ENCODE data around the gene TLR5. TPM values are rescaled to one million over a fixed set of nuclear protein-coding genes. Genes with fewer than 3 reads are reported as not detected.

Gene TLR5
- polyA plus RNA-seq, 1 donor from 2014 or later, result not detected

- no peaks in the 10 kb centered on the region for H3K36me3 ChIP-seq (ENCODE audit: insufficient read depth, low read length)
- no peaks in the 10 kb centered on the region for H3K9me2 ChIP-seq (ENCODE audit: insufficient read depth, low read length)
- H3K4me3 ChIP-seq (ENCODE audit: low read length), result no peak overlapping the region
- no peak overlapping the region for H2AFZ ChIP-seq (ENCODE audit: low read depth, low read length)
- H3K9me3 ChIP-seq (ENCODE audit: low read length), result no peaks in the 10 kb centered on the region
- H3F3A ChIP-seq (ENCODE audit: insufficient read depth, low read length, poor library complexity, severe bottlenecking), result no peaks in the 10 kb centered on the region
- no peaks in the 10 kb centered on the region for H3K27me3 ChIP-seq (ENCODE audit: insufficient read depth, low read depth, low read length)
- no peak overlapping the region for H3K27ac ChIP-seq (ENCODE audit: low read length)
- no peaks in the 10 kb centered on the region for H4K20me1 ChIP-seq (ENCODE audit: insufficient read depth)
- no peak overlapping the region for H3K4me2 ChIP-seq (ENCODE audit: low read length)
- H3K9ac ChIP-seq (ENCODE audit: low read length), result no peak overlapping the region
- no peaks in the 10 kb centered on the region for H3K79me2 ChIP-seq (replicated peaks; ENCODE audit: insufficient read depth, low read length)
- no peak for TF ChIP-seq MXI1 (conservative IDR thresholded peaks at IDR 0.05; ENCODE audit: poor library complexity, severe bottlenecking)
- no peak for TF ChIP-seq EZH2 (IDR thresholded peaks at IDR 0.05; ENCODE audit: borderline replicate concordance, insufficient read depth, low read length, poor library complexity, severe bottlenecking)
- TF ChIP-seq CTCF (IDR thresholded peaks at IDR 0.05; ENCODE audit: poor library complexity, severe bottlenecking), result no peak
- no peak for TF ChIP-seq RAD21 (conservative IDR thresholded peaks at IDR 0.05)
- no peak for TF ChIP-seq REST (IDR thresholded peaks at IDR 0.05; ENCODE audit: borderline replicate concordance)
- TF ChIP-seq TAF1 (IDR thresholded peaks at IDR 0.05; ENCODE audit: low read depth), result no peak
- no peak for TF ChIP-seq EP300 (conservative IDR thresholded peaks at IDR 0.05; ENCODE audit: poor library complexity, severe bottlenecking)
- no peak for TF ChIP-seq SMC3 (conservative IDR thresholded peaks at IDR 0.05; ENCODE audit: poor library complexity)
- no peak for TF ChIP-seq POLR2AphosphoS5 (IDR thresholded peaks at IDR 0.05)
Measured at GRCh38 chr1:223095870-223096269, 47.2 kb downstream of the TLR5 start.

GRCh38 chr1:223091896-223092295 is 51.2 kb downstream of the TLR5 start:
- no peaks in the 10 kb centered on the region for H3K27me3 ChIP-seq (ENCODE audit: insufficient read depth, low read depth, low read length)
- H3K9ac ChIP-seq (ENCODE audit: low read length), result no peak overlapping the region
- H3K4me2 ChIP-seq (ENCODE audit: low read length), result no peak overlapping the region
- H3K9me3 ChIP-seq (ENCODE audit: low read length), result no peaks in the 10 kb centered on the region
- H3K27ac ChIP-seq (ENCODE audit: low read length), result no peak overlapping the region
- no peaks in the 10 kb centered on the region for H3F3A ChIP-seq (ENCODE audit: insufficient read depth, low read length, poor library complexity, severe bottlenecking)
- TF ChIP-seq POLR2AphosphoS5 (IDR thresholded peaks at IDR 0.05) (no peak), EZH2 (IDR thresholded peaks at IDR 0.05; ENCODE audit: borderline replicate concordance, insufficient read depth, low read length, poor library complexity, severe bottlenecking) (no peak), REST (IDR thresholded peaks at IDR 0.05; ENCODE audit: borderline replicate concordance) (no peak), SMC3 (conservative IDR thresholded peaks at IDR 0.05; ENCODE audit: poor library complexity) (no peak), TAF1 (IDR thresholded peaks at IDR 0.05; ENCODE audit: low read depth) (no peak), MXI1 (conservative IDR thresholded peaks at IDR 0.05; ENCODE audit: poor library complexity, severe bottlenecking) (no peak), EP300 (conservative IDR thresholded peaks at IDR 0.05; ENCODE audit: poor library complexity, severe bottlenecking) (no peak), CTCF (IDR thresholded peaks at IDR 0.05; ENCODE audit: poor library complexity, severe bottlenecking) (no peak), RAD21 (conservative IDR thresholded peaks at IDR 0.05) (no peak)
- H2AFZ ChIP-seq (ENCODE audit: low read depth, low read length), result no peak overlapping the region
- no peaks in the 10 kb centered on the region for H3K9me2 ChIP-seq (ENCODE audit: insufficient read depth, low read length)
- H3K36me3 ChIP-seq (ENCODE audit: insufficient read depth, low read length), result no peaks in the 10 kb centered on the region
- H3K4me3 ChIP-seq (ENCODE audit: low read length), result no peak overlapping the region
- no peaks in the 10 kb centered on the region for H4K20me1 ChIP-seq (ENCODE audit: insufficient read depth)
- no peaks in the 10 kb centered on the region for H3K79me2 ChIP-seq (replicated peaks; ENCODE audit: insufficient read depth, low read length)
